Measurements from ENCODE around the gene GPR162.

- TF ChIP-seq GATA3 (IDR thresholded peaks at IDR 0.05; ENCODE audit: low read depth, low read length) (no peak), GATA2 (IDR thresholded peaks at IDR 0.05; ENCODE audit: low read depth, low read length) (no peak)
These were observed 51.7 kb downstream of the GPR162 start, which contains the start of gene SPSB2 for GRCh38 chr12:6873094-6874014.

Data from SH-SY5Y (cell line).